Muscle layer of colon (tissue), 2 donors: Measurements from ENCODE around the gene KIAA1755.

Experiments
- H3K27ac ChIP-seq: one replicate; pipeline ENCODE4 v1.7.0; 2013; ENCODE audit warnings: low read depth, mild to moderate bottlenecking, low read length, moderate library complexity
- H3K27me3 ChIP-seq, 2 donors: one replicate each; pipeline ENCODE4 v1.7.0; 2013; ENCODE audit warnings: low read length in 2 of 2, mild to moderate bottlenecking in 2 of 2; ENCODE audit not compliant: insufficient read depth in 2 of 2, control insufficient read depth in 1 of 2
- H3K36me3 ChIP-seq: one replicate; pipeline ENCODE4 v1.7.0; 2013; ENCODE audit warnings: mild to moderate bottlenecking, low read length; ENCODE audit not compliant: insufficient read depth
- H3K4me1 ChIP-seq: one replicate; pipeline ENCODE4 v1.7.0; 2013; ENCODE audit warnings: mild to moderate bottlenecking, low read length; ENCODE audit not compliant: insufficient read depth
- H3K4me3 ChIP-seq, 2 donors: one replicate each; pipeline ENCODE4 v1.7.0; 2013; ENCODE audit warnings: low read length in 2 of 2, low read depth in 1 of 2, mild to moderate bottlenecking in 1 of 2, moderate library complexity in 1 of 2
- H3K9ac ChIP-seq: one replicate; pipeline ENCODE4 v1.7.0; 2013; ENCODE audit warnings: low read length
- H3K9me3 ChIP-seq: one replicate; pipeline ENCODE4 v1.7.0; 2013; ENCODE audit warnings: mild to moderate bottlenecking, low read length
- donor health status: abdominal sarcoma.
- donor health status: Adenocarcinoma of cecum.

KIAA1755 gene

GRCh38 chr20:38181971-38182370 is 78.6 kb downstream of the KIAA1755 start:
- H3K9me3 ChIP-seq, result no peaks in the 10 kb centered on the region
- H3K27ac ChIP-seq, result no peak overlapping the region
- no peak overlapping the region for H3K4me3 ChIP-seq
- H3K36me3 ChIP-seq, result no peaks in the 10 kb centered on the region
- no peaks in the 10 kb centered on the region for H3K4me1 ChIP-seq
- H3K27me3 ChIP-seq, result no peaks in the 10 kb centered on the region
- H3K9ac ChIP-seq, result no peak overlapping the region

- no peaks in the 10 kb centered on the region for H3K9me3 ChIP-seq
- no peaks in the 10 kb centered on the region for H3K36me3 ChIP-seq
- no peaks in the 10 kb centered on the region for H3K4me1 ChIP-seq
- no peak overlapping the region for H3K27ac ChIP-seq
- no peak overlapping the region for H3K9ac ChIP-seq
- H3K27me3 ChIP-seq, result no peaks in the 10 kb centered on the region
- H3K4me3 ChIP-seq, result no peak overlapping the region
Measured at GRCh38 chr20:38181207-38181801, 79.2 kb downstream of the KIAA1755 start.

- Histone ChIP-seq H3K9ac (no peak overlapping the region), H3K27me3 (no peaks in the 10 kb centered on the region), H3K27ac (no peak overlapping the region), H3K4me1 (no peaks in the 10 kb centered on the region), H3K36me3 (no peaks in the 10 kb centered on the region), H3K9me3 (no peaks in the 10 kb centered on the region), H3K4me3 (no peak overlapping the region)
Measured at GRCh38 chr20:38180781-38181180, 79.8 kb downstream of the KIAA1755 start.

- Histone ChIP-seq H3K9me3 (no peaks in the 10 kb centered on the region), H3K4me1 (no peaks in the 10 kb centered on the region), H3K9ac (no peak overlapping the region), H3K36me3 (no peaks in the 10 kb centered on the region), H3K27ac (no peak overlapping the region), H3K27me3 (no peaks in the 10 kb centered on the region), H3K4me3 (no peak overlapping the region)
Measured at GRCh38 chr20:38179846-38180245, 80.7 kb downstream of the KIAA1755 start.

- no peaks in the 10 kb centered on the region for H3K4me1 ChIP-seq
- H3K27ac ChIP-seq, result no peak overlapping the region
- no peaks in the 10 kb centered on the region for H3K27me3 ChIP-seq
- H3K36me3 ChIP-seq, result no peaks in the 10 kb centered on the region
- no peaks in the 10 kb centered on the region for H3K9me3 ChIP-seq
- no peak overlapping the region for H3K9ac ChIP-seq
- no peak overlapping the region for H3K4me3 ChIP-seq
Measured at GRCh38 chr20:38178581-38178980, 82.0 kb downstream of the KIAA1755 start.

GRCh38 chr20:38178065-38178491 is 82.5 kb downstream of the KIAA1755 start:
- no peak overlapping the region for H3K4me3 ChIP-seq
- H3K9ac ChIP-seq, result no peak overlapping the region
- H3K9me3 ChIP-seq, result no peaks in the 10 kb centered on the region
- no peaks in the 10 kb centered on the region for H3K36me3 ChIP-seq
- H3K4me1 ChIP-seq, result no peaks in the 10 kb centered on the region
- H3K27ac ChIP-seq, result no peak overlapping the region
- no peaks in the 10 kb centered on the region for H3K27me3 ChIP-seq

- Histone ChIP-seq H3K36me3 (no peaks in the 10 kb centered on the region), H3K9ac (no peak overlapping the region), H3K4me3 (no peak overlapping the region), H3K27ac (no peak overlapping the region), H3K27me3 (no peaks in the 10 kb centered on the region), H3K4me1 (no peaks in the 10 kb centered on the region), H3K9me3 (no peaks in the 10 kb centered on the region)
Measured at GRCh38 chr20:38177201-38177600, 83.3 kb downstream of the KIAA1755 start.

GRCh38 chr20:38175304-38176180 is 85.0 kb downstream of the KIAA1755 start:
- Histone ChIP-seq H3K27me3 (no peaks in the 10 kb centered on the region), H3K9me3 (no peaks in the 10 kb centered on the region), H3K27ac (no peak overlapping the region), H3K4me3 (no peak overlapping the region), H3K9ac (no peak overlapping the region), H3K4me1 (no peaks in the 10 kb centered on the region), H3K36me3 (no peaks in the 10 kb centered on the region)

GRCh38 chr20:38173237-38174156 is 87.0 kb downstream of the KIAA1755 start:
- Histone ChIP-seq H3K27ac (no peak overlapping the region), H3K4me3 (no peak overlapping the region), H3K9me3 (no peaks in the 10 kb centered on the region), H3K4me1 (no peaks in the 10 kb centered on the region), H3K27me3 (no peaks in the 10 kb centered on the region), H3K9ac (no peak overlapping the region), H3K36me3 (no peaks in the 10 kb centered on the region)

- Histone ChIP-seq H3K9me3 (no peaks in the 10 kb centered on the region), H3K36me3 (no peaks in the 10 kb centered on the region), H3K27me3 (no peaks in the 10 kb centered on the region), H3K9ac (no peak overlapping the region), H3K4me3 (no peak overlapping the region), H3K27ac (no peak overlapping the region), H3K4me1 (no peaks in the 10 kb centered on the region)
Measured at GRCh38 chr20:38172408-38172807, 88.1 kb downstream of the KIAA1755 start.

GRCh38 chr20:38171675-38172043 is 88.9 kb downstream of the KIAA1755 start:
- H3K4me1 ChIP-seq, result no peaks in the 10 kb centered on the region
- no peaks in the 10 kb centered on the region for H3K36me3 ChIP-seq
- no peaks in the 10 kb centered on the region for H3K9me3 ChIP-seq
- H3K27ac ChIP-seq, result no peak overlapping the region
- no peak overlapping the region for H3K4me3 ChIP-seq
- H3K9ac ChIP-seq, result no peak overlapping the region
- no peaks in the 10 kb centered on the region for H3K27me3 ChIP-seq
